ENCODE data around the gene CASQ1.

CASQ1 gene

DNA sequence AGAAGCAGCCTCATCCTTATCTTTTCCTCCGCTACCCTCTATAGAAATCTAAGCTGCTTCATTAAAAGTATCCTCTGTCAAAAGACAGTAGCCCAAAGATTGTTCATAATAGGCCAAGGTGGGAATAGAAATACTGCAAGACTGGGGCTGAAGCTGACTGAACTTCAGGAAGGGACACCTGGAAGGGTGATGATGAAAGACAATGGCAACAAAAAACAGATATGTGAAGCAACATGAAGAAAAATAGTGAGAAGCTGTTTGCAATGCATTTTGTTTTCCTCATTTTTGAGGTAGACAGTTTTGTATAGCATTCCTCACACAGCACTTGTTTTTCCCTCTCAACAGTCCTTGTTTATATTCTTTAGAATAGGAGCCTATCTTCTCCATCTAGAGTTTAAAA, 55.1 kb downstream of the CASQ1 start:
- TF ChIP-seq, protein P1, sequence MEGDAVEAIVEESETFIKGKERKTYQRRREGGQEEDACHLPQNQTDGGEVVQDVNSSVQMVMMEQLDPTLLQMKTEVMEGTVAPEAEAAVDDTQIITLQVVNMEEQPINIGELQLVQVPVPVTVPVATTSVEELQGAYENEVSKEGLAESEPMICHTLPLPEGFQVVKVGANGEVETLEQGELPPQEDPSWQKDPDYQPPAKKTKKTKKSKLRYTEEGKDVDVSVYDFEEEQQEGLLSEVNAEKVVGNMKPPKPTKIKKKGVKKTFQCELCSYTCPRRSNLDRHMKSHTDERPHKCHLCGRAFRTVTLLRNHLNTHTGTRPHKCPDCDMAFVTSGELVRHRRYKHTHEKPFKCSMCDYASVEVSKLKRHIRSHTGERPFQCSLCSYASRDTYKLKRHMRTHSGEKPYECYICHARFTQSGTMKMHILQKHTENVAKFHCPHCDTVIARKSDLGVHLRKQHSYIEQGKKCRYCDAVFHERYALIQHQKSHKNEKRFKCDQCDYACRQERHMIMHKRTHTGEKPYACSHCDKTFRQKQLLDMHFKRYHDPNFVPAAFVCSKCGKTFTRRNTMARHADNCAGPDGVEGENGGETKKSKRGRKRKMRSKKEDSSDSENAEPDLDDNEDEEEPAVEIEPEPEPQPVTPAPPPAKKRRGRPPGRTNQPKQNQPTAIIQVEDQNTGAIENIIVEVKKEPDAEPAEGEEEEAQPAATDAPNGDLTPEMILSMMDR (IDR thresholded peaks at IDR 0.05; ENCODE audit: borderline replicate concordance, insufficient read depth, low read depth, low read length), result no peak
- no peak overlapping the region for H3K4me3 ChIP-seq (ENCODE audit: low read depth, low read length)

DNA sequence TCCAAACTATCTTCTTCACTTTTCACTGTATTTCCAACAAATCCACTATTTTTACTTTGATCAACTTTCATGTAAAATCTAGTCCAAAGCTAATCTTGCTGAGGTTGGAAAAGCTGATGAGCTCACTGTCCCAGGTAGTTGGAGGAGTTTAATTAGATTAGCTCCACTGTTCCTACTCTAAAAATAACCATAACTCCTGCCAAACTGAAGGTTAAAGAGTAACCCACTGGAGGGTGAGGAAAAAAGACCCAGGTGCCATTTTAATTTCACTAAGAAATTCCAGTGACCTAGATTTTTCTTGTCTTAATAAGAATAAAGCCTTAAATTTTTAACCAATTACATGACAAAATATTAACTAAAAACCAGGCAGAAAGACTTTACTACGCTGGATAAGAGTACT, 56.7 kb downstream of the CASQ1 start:
- no peak overlapping the region for H3K4me3 ChIP-seq (ENCODE audit: low read depth, low read length)
- TF ChIP-seq, protein P1 (IDR thresholded peaks at IDR 0.05; ENCODE audit: borderline replicate concordance, insufficient read depth, low read depth, low read length), result no peak

DNA sequence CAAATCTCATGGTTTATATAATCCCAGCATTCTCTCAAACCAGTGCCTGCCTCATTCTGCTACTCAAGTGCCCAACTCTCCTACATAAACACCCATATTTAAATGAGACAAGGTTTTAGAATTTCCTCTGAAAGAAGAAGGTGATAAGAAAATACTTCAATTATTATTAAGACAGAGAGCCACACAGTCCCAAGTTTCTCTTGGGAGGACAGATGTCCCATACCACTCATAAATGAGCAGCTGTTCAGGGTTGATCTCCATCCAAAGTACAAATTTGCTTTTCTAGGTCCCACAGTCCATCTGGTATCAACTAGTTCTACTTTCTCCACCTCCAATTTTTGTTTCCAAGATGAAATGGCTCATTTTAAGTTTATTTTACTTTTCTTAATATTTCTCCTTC, 60.6 kb downstream of the CASQ1 start:
- H3K4me3 ChIP-seq (ENCODE audit: low read depth, low read length), result no peak overlapping the region
- TF ChIP-seq, protein P1 (IDR thresholded peaks at IDR 0.05; ENCODE audit: borderline replicate concordance, insufficient read depth, low read depth, low read length), result no peak
